A549 (cell line): ENCODE data around the gene SND1. TPM values are rescaled to one million over a fixed set of nuclear protein-coding genes. Genes with fewer than 3 reads are reported as not detected.

ENCODE experiments used
- ATAC-seq, 2 experiments: fragments of 200-7000 bp in 1 of 2; fragments of >200 bp in 1 of 2; cut with Nextera tagmentation in 1 of 2; cut with Tn5 transposase in 1 of 2; 3 replicates each; pipeline versions ENCODE4 v1.8.0 to v1.9.1; 2018 to 2020; ENCODE audit warnings: mild to moderate bottlenecking in 1 of 2, moderate library complexity in 1 of 2
- CTCF ChIA-PET: fragments of 300-600 bp; sonication (Branson Sonifier 250); formaldehyde crosslinking; extraction: SDS; loops from one replicate; lab custom pipeline; 2021; ENCODE audit warnings: antibody characterized with exemption, inconsistent platforms; lab: Yijun Ruan, JAX
- POLR2A ChIA-PET: fragments of 350-600 bp; formaldehyde crosslinking; extraction: SDS; loops from one replicate; lab custom pipeline; 2021; ENCODE audit warnings: antibody characterized with exemption, inconsistent platforms; lab: Yijun Ruan, JAX
- DNase-seq, 2 experiments: peaks; one replicate each; pipeline versions ENCODE4 v3.0.0 to v3.0.0-alpha.2; 2011 to 2016; ENCODE audit warnings: low read depth in 1 of 2, low spot score in 1 of 2
- FAIRE-seq: peaks from 2 replicates; lab custom pipeline; 2011; peaks lifted over from hg19 to GRCh38; lab: Jason Lieb, UNC
- H3K27ac ChIP-seq, 2 experiments: fragments of >200 bp; sonication (Bioruptor Twin); formaldehyde crosslinking; 3 replicates each; pipeline ENCODE4 v1.5.1; 2016 to 2017
- H3K4me1 ChIP-seq: fragments of >200 bp; sonication (Bioruptor Twin); formaldehyde crosslinking; 3 replicates; pipeline ENCODE4 v1.6.1; 2016
- H3K4me2 ChIP-seq: fragments of >200 bp; sonication (Bioruptor Twin); formaldehyde crosslinking; 3 replicates; pipeline ENCODE4 v1.6.1; 2016
- H3K4me3 ChIP-seq: fragments of >200 bp; sonication (Bioruptor Twin); formaldehyde crosslinking; 3 replicates; pipeline ENCODE4 v1.5.1; 2016
- H3K9me3 ChIP-seq: fragments of >200 bp; sonication (Bioruptor Twin); formaldehyde crosslinking; 3 replicates; pipeline ENCODE4 v1.6.1; 2016
- CBX2 ChIP-seq: fragments of 200-600 bp; sonication (generic); IDR thresholded peaks from 2 replicates; pipeline ENCODE4 v1.6.1; 2016; ENCODE audit warnings: low read depth, mild to moderate bottlenecking, borderline replicate concordance
- CEBPB ChIP-seq, 2 experiments: fragments of >200 bp in 1 of 2; sonication (Bioruptor Twin) in 1 of 2; formaldehyde crosslinking in 1 of 2; IDR thresholded peaks; 2 replicates each; pipeline ENCODE4 v1.6.1; 2012 to 2016
- CTCF ChIP-seq: fragments of >200 bp; sonication (Bioruptor Twin); formaldehyde crosslinking; IDR thresholded peaks from 3 replicates; pipeline ENCODE4 v1.5.1; 2016
- EHF ChIP-seq: fragments of 250-450 bp; sonication (Bioruptor Pico); IDR thresholded peaks from 2 replicates; pipeline ENCODE4 v1.5.0; 2020; ENCODE audit warnings: mild to moderate bottlenecking
- EHMT2 ChIP-seq: fragments of 200-600 bp; sonication (generic); IDR thresholded peaks from 2 replicates; pipeline ENCODE4 v1.6.1; 2016; ENCODE audit warnings: antibody characterized with exemption, low read depth, mild to moderate bottlenecking, moderate library complexity
- EP300 ChIP-seq, 2 experiments: fragments of >200 bp; sonication (Bioruptor Twin); formaldehyde crosslinking; IDR thresholded peaks; 2 replicates in 1 of 2; 3 replicates in 1 of 2; pipeline ENCODE4 v1.6.1; 2016 to 2017
- ESRRA ChIP-seq: fragments of 150-350 bp; IDR thresholded peaks from 2 replicates; pipeline ENCODE4 v1.6.1; 2014; ENCODE audit warnings: mild to moderate bottlenecking, low read length, borderline replicate concordance
- FOSL2 ChIP-seq, 2 experiments: fragments of 450-650 bp in 1 of 2; fragments of >200 bp in 1 of 2; sonication (Bioruptor Twin) in 1 of 2; formaldehyde crosslinking; IDR thresholded peaks; 2 replicates each; pipeline versions ENCODE4 v1.5.0 to v1.6.1; 2016 to 2020; ENCODE audit warnings: mild to moderate bottlenecking in 1 of 2, moderate library complexity in 1 of 2
- HOXB13 ChIP-seq: fragments of 250-450 bp; sonication (Bioruptor Pico); IDR thresholded peaks from 2 replicates; pipeline ENCODE4 v1.5.0; 2020; ENCODE audit warnings: low read depth, mild to moderate bottlenecking, moderate library complexity
- HOXB5 ChIP-seq: fragments of 250-450 bp; sonication (Bioruptor Pico); IDR thresholded peaks from 2 replicates; pipeline ENCODE4 v1.5.0; 2020; ENCODE audit warnings: mild to moderate bottlenecking, moderate library complexity
- JUN ChIP-seq, 2 experiments: fragments of >200 bp; sonication (Bioruptor Twin); formaldehyde crosslinking; IDR thresholded peaks; 2 replicates in 1 of 2; 3 replicates in 1 of 2; pipeline ENCODE4 v1.6.1; 2016 to 2017
- KDM5A ChIP-seq: fragments of 200-600 bp; sonication (generic); IDR thresholded peaks from 2 replicates; pipeline ENCODE4 v1.6.1; 2016; ENCODE audit warnings: antibody characterized with exemption, mild to moderate bottlenecking
- MAFK ChIP-seq: fragments of 450-650 bp; IDR thresholded peaks from 2 replicates; pipeline ENCODE4 v1.6.1; 2014; ENCODE audit not compliant: partially characterized antibody
- MAZ ChIP-seq: fragments of 150-350 bp; IDR thresholded peaks from 2 replicates; pipeline ENCODE4 v1.6.1; 2014; ENCODE audit warnings: antibody characterized with exemption, low read depth, low read length, borderline replicate concordance
- NFE2L2 ChIP-seq: fragments of 150-350 bp; conservative IDR thresholded peaks from 2 replicates; pipeline ENCODE4 v1.6.1; 2014; ENCODE audit warnings: low read length
- NR3C1 ChIP-seq: fragments of >200 bp; sonication (Bioruptor Twin); formaldehyde crosslinking; IDR thresholded peaks from 3 replicates; pipeline ENCODE4 v1.6.1; 2017
- PBX3 ChIP-seq: IDR thresholded peaks from 2 replicates; pipeline ENCODE4 v1.6.1; 2012
- RNF2 ChIP-seq: fragments of 200-600 bp; sonication (generic); IDR thresholded peaks from 2 replicates; pipeline ENCODE4 v1.6.1; 2016; ENCODE audit warnings: low read depth, mild to moderate bottlenecking, antibody characterized with exemption, moderate library complexity, borderline replicate concordance
- SMC3 ChIP-seq: fragments of >200 bp; sonication (Bioruptor Twin); formaldehyde crosslinking; IDR thresholded peaks from 3 replicates; pipeline ENCODE4 v1.6.1; 2018; ENCODE audit warnings: inconsistent platforms
- TP53 ChIP-seq: fragments of 250-450 bp; sonication (Bioruptor Pico); IDR thresholded peaks from 2 replicates; pipeline ENCODE4 v1.5.0; 2021; ENCODE audit warnings: mild to moderate bottlenecking, moderate library complexity
- ZC3H11A ChIP-seq: fragments of 450-650 bp; IDR thresholded peaks from 2 replicates; pipeline ENCODE4 v1.6.1; 2014; ENCODE audit warnings: antibody characterized with exemption, mild to moderate bottlenecking
- ZNF302 ChIP-seq: fragments of 250-450 bp; sonication (Bioruptor Pico); IDR thresholded peaks from 2 replicates; pipeline ENCODE4 v1.9.0; 2021; ENCODE audit warnings: inconsistent platforms, mild to moderate bottlenecking, moderate library complexity
- WGBS: methylation state at CpG from one replicate; pipeline ENCODE4 v1.1.6; 2017; ENCODE audit errors: missing lambda C conversion rate; 5-methylcytosine and 5-hydroxymethylcytosine counted together
- polyA plus RNA-seq, 4 experiments: library from polyadenylated mRNA; depleted of rRNA in 3 of 4; stranded (reverse); fragments of >200 nt; fragmentation: RNase III in 1 of 4; extraction: RNeasy Plus Mini Kit Qiagen cat#74134 plus additional on column Dnase treatment in 1 of 4; gene quantifications; 2 replicates in 3 of 4; 3 replicates in 1 of 4; pipeline ENCODE4 v1.2.3, GENCODE V29; 2011 to 2017
- TF ChIP-seq, protein P1 (sequence below): fragments of 450-650 bp; IDR thresholded peaks from 2 replicates; pipeline ENCODE4 v1.6.1; 2014; ENCODE audit warnings: antibody characterized with exemption

SND1 gene
- polyA plus RNA-seq, 2 of the 4 experiments (the other 2 are of a cell fraction), result 102 to 138 TPM

GRCh38 chr7:127667759-127668530 lies 16.0 kb downstream of the SND1 start:
- 87% methylated on average over 2 of the region's 2 CpGs for WGBS
- Histone ChIP-seq H3K9me3 (no peaks in the 10 kb centered on the region), H3K4me2 (peak overlapping the region; percentile 59), H3K4me1 (peaks cover 32% of the 10 kb centered on the region), H3K4me3 (no peak overlapping the region), H3K27ac (peak overlapping the region in 1 of 2 experiments; percentile 68; a peak in 2 of 6 replicates)
- ATAC-seq (0 out of 6 replicates have a peak, but pooled peaks of 1 of the 2 experiments have one; percentile 13), DNase-seq (no peak), FAIRE-seq (no peak)
- CTCF ChIA-PET, result no interaction called here
- TF ChIP-seq ESRRA (no peak), KDM5A (no peak), CEBPB (IDR thresholded peaks at IDR 0.05) (no peak), MAZ (no peak), HOXB5 (CRISPR knock-in tag) (no peak), NFE2L2 (no peak), EHF (no peak), CBX2 (no peak), RNF2 (no peak), HOXB13 (CRISPR knock-in tag) (no peak)
- POLR2A ChIA-PET, result no interaction called here

- TF ChIP-seq CEBPB (IDR thresholded peaks at IDR 0.05) (no peak), SMC3 (no peak), CTCF (no peak), EP300 (IDR thresholded peaks at IDR 0.05) (no peak), FOSL2 (IDR thresholded peaks at IDR 0.05) (no peak), FOSL2 (CRISPR knock-in tag; IDR thresholded peaks at IDR 0.05) (no peak), ESRRA (no peak), NR3C1 (no peak), MAFK (no peak), TP53 (no peak), PBX3 (no peak)
- TF ChIP-seq, protein P1, sequence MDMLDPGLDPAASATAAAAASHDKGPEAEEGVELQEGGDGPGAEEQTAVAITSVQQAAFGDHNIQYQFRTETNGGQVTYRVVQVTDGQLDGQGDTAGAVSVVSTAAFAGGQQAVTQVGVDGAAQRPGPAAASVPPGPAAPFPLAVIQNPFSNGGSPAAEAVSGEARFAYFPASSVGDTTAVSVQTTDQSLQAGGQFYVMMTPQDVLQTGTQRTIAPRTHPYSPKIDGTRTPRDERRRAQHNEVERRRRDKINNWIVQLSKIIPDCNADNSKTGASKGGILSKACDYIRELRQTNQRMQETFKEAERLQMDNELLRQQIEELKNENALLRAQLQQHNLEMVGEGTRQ, result no peak
- TF ChIP-seq, all 56 proteins: peak for 0
- WGBS, result 55% methylated on average over 4 of the region's 4 CpGs
- Histone ChIP-seq H3K27ac (no peak overlapping the region), H3K9me3 (no peaks in the 10 kb centered on the region), H3K4me1 (peaks cover 21% of the 10 kb centered on the region), H3K4me2 (no peak overlapping the region), H3K4me3 (no peak overlapping the region)
- ChIA-PET CTCF (no interaction called here), POLR2A (no interaction called here)
- DNase-seq (no peak), FAIRE-seq (no peak), ATAC-seq (no peak)
Observed at GRCh38 chr7:127671341-127671740, 19.3 kb downstream of the SND1 start.

DNA sequence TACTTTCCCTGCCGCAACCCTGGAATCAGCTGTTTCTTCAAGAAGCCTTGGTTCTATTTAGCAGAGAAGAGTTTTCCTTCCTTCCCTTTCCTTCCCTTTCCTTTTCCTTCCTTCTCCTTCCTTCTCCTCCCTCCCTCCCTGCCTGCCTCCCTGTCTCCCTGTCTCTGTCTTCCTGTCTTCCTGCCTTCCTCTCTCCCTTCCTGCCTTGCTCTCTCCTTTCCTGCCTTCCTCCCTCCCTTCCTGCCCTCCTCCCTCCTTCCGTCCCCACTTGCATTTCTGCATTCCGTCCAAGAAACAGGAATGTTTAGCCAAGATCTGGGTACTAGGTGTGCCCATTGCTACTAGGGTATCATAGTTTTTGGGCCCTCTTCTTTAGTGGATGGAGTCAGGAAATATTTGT lies 21.9 kb downstream of the SND1 start:
- TF ChIP-seq ZNF302 (CRISPR knock-in tag), result no peak
- no peak for TF ChIP-seq ZC3H11A
- no peak for TF ChIP-seq JUN (IDR thresholded peaks at IDR 0.05)
- TF ChIP-seq CEBPB (IDR thresholded peaks at IDR 0.05), result no peak
- TF ChIP-seq NFE2L2, result no peak
- no peak for TF ChIP-seq PBX3
- no peak for TF ChIP-seq EHMT2
- FAIRE-seq (no peak), DNase-seq (no peak), ATAC-seq (no peak)
- ChIA-PET CTCF (interaction anchor here (0.7 kb wide), 1 partner anchor 15 kb away, joined by 3 read pairs; no protein-coding TSS in a partner anchor), POLR2A (no interaction called here)
- Histone ChIP-seq H3K9me3 (no peaks in the 10 kb centered on the region), H3K4me3 (no peak overlapping the region), H3K27ac (no peak overlapping the region), H3K4me2 (no peak overlapping the region), H3K4me1 (peaks cover 15% of the 10 kb centered on the region)
- WGBS, result 86% methylated on average over 3 of the region's 3 CpGs
